T47D (cell line): Measurements from ENCODE around the gene ENHO.
"Not testable (repeated sequence)": the region's sequence is repeated elsewhere in the genome, so short reads cannot be mapped to it uniquely, and the experiment has no call there.

Experiments
- DNase-seq, 2 experiments: peaks; one replicate each; pipeline versions ENCODE4 v3.0.0 to v3.0.0-alpha.2; 2011 to 2012; ENCODE audit warnings: low read depth in 1 of 2, low spot score in 1 of 2
- JUND ChIP-seq: IDR thresholded peaks from 2 replicates; pipeline ENCODE4 v1.6.1; 2012; ENCODE audit warnings: low read depth
- in situ Hi-C: cut with HindIII; loops from 2 replicates; pipeline ENCODE4 v1.10.0; 2016; ENCODE audit warnings: low sequenced_read_pairs, low pct_unique_long_range_greater_than_20kb

ENHO gene

GRCh38 chr9:34540827-34541226, 18.0 kb upstream of the ENHO start:
- no peak for DNase-seq

GRCh38 chr9:34536685-34537084, 13.9 kb upstream of the ENHO start:
- no peak for TF ChIP-seq JUND
- DNase-seq = no peak
- in situ Hi-C loops = no loop called here

More at GRCh38 chr9:34540827-34541226, 18.0 kb upstream of the ENHO start:
- no peak for TF ChIP-seq JUND
- in situ Hi-C loops = no loop called here

GRCh38 chr9:34532041-34532440, 9.3 kb upstream of the ENHO start:
- in situ Hi-C loops, DNase-seq: not testable (repeated sequence)

GRCh38 chr9:34526026-34526425, 3.2 kb upstream of the ENHO start:
- in situ Hi-C loops = no loop called here
- no peak for DNase-seq
- no peak for TF ChIP-seq JUND

- DNase-seq = no peak
- in situ Hi-C loops = no loop called here
- no peak for TF ChIP-seq JUND
These were observed 1.6 kb upstream of the ENHO start for GRCh38 chr9:34524349-34524748.

GRCh38 chr9:34522091-34522887, 501 bp downstream of the ENHO start:
- no peak for DNase-seq
- in situ Hi-C loops = no loop called here
- no peak for TF ChIP-seq JUND

- in situ Hi-C loops = no loop called here
- TF ChIP-seq JUND = no peak
These were observed 1.3 kb downstream of the ENHO start for GRCh38 chr9:34521406-34522045.

GRCh38 chr9:34520505-34521385, 2.0 kb downstream of the ENHO start:
- TF ChIP-seq JUND = no peak
- in situ Hi-C loops = no loop called here
- no peak for DNase-seq

More at GRCh38 chr9:34521406-34522045, 1.3 kb downstream of the ENHO start:
- DNase-seq = no peak

- in situ Hi-C loops = no loop called here
- TF ChIP-seq JUND = no peak
- no peak for DNase-seq
These were observed 2.7 kb downstream of the ENHO start for GRCh38 chr9:34520096-34520495.

- TF ChIP-seq JUND = no peak
- in situ Hi-C loops = no loop called here
- DNase-seq = peak in 1 of 2 experiments; percentile 16
These were observed 3.3 kb downstream of the ENHO start for GRCh38 chr9:34519321-34520020.

GRCh38 chr9:34518896-34519295, 3.9 kb downstream of the ENHO start:
- in situ Hi-C loops = no loop called here
- TF ChIP-seq JUND = no peak
- DNase-seq = no peak

GRCh38 chr9:34518110-34518616, 4.6 kb downstream of the ENHO start:
- no peak for TF ChIP-seq JUND
- in situ Hi-C loops = no loop called here
- no peak for DNase-seq
